Non-pigmented ciliary epithelial cell (primary cell): ENCODE data around the gene SPEN.
"Not testable (repeated sequence)": the region's sequence is repeated elsewhere in the genome, so short reads cannot be mapped to it uniquely, and the experiment has no call there.

Experiments used
- DNase-seq: peaks from one replicate; pipeline ENCODE4 v3.0.0-alpha.2; 2010; ENCODE audit warnings: low read depth

The SPEN gene

GRCh38 chr1:15847100-15847892, at the start of gene SPEN:
Gene SPEN, plus strand, starts transcription at chr1:15847707. Its CDS starts 361 bp downstream, at chr1:15848068.
- DNase-seq = peak; percentile 81

- peak; percentile 89 for DNase-seq
These were observed 48.3 kb upstream of the SPEN start for GRCh38 chr1:15799004-15799867.

GRCh38 chr1:15799928-15800835, 47.3 kb upstream of the SPEN start:
- no peak for DNase-seq

- no peak for DNase-seq
These were observed 45.1 kb upstream of the SPEN start for GRCh38 chr1:15802234-15802965.

- DNase-seq = no peak
These were observed 44.1 kb upstream of the SPEN start for GRCh38 chr1:15803380-15803779.

- no peak for DNase-seq
These were observed 43.4 kb upstream of the SPEN start for GRCh38 chr1:15804060-15804459.

- DNase-seq = no peak
These were observed 40.4 kb upstream of the SPEN start for GRCh38 chr1:15807121-15807520.

- not testable (repeated sequence) for DNase-seq
These were observed 40.0 kb upstream of the SPEN start, which contains the start of gene UQCRHL for GRCh38 chr1:15807549-15807948. Gene UQCRHL, minus strand, starts transcription at chr1:15807649. Its CDS starts 0 bp downstream, at chr1:15807649.

- no peak for DNase-seq
These were observed 38.6 kb upstream of the SPEN start for GRCh38 chr1:15808955-15809354.

GRCh38 chr1:15810073-15810472, 37.4 kb upstream of the SPEN start:
- no peak for DNase-seq

GRCh38 chr1:15816674-15817073, 30.8 kb upstream of the SPEN start:
- DNase-seq = no peak

GRCh38 chr1:15820478-15820877, 27.0 kb upstream of the SPEN start:
- no peak for DNase-seq

GRCh38 chr1:15825800-15826199, 21.7 kb upstream of the SPEN start:
- no peak for DNase-seq

- DNase-seq = no peak
These were observed 20.5 kb upstream of the SPEN start for GRCh38 chr1:15826810-15827507.

- not testable (repeated sequence) for DNase-seq
These were observed 19.9 kb upstream of the SPEN start for GRCh38 chr1:15827567-15827966.

- DNase-seq = not testable (repeated sequence)
These were observed 18.6 kb upstream of the SPEN start for GRCh38 chr1:15828931-15829330.

- no peak for DNase-seq
These were observed 17.2 kb upstream of the SPEN start for GRCh38 chr1:15830258-15830657.

GRCh38 chr1:15833069-15833679, 14.3 kb upstream of the SPEN start:
- DNase-seq = no peak

- no peak for DNase-seq
These were observed 13.6 kb upstream of the SPEN start for GRCh38 chr1:15833842-15834405.
